Duodenal mucosa (tissue), 2 donors: ENCODE measurements around the gene LENEP.

Experiments used
- H3K27ac ChIP-seq: one replicate; pipeline ENCODE4 v1.7.0; 2013; ENCODE audit warnings: low read depth, low read length
- H3K27me3 ChIP-seq, 2 donors: one replicate each; pipeline ENCODE4 v1.7.0; 2013; ENCODE audit warnings: low read length in 2 of 2, control low read depth in 1 of 2; ENCODE audit not compliant: insufficient read depth in 2 of 2, control insufficient read depth in 1 of 2
- H3K36me3 ChIP-seq, 2 donors: one replicate each; pipeline ENCODE4 v1.7.0; 2013; ENCODE audit warnings: low read length in 2 of 2, control low read depth in 1 of 2; ENCODE audit not compliant: insufficient read depth in 2 of 2, control insufficient read depth in 1 of 2
- H3K4me1 ChIP-seq, 2 donors: one replicate each; pipeline ENCODE4 v1.7.0; 2013; ENCODE audit warnings: low read length in 2 of 2, control low read depth in 1 of 2; ENCODE audit not compliant: insufficient read depth in 2 of 2, control insufficient read depth in 1 of 2
- H3K4me3 ChIP-seq, 2 donors: one replicate each; pipeline ENCODE4 v1.7.0; 2013; ENCODE audit warnings: low read length in 2 of 2, low read depth in 1 of 2
- H3K9ac ChIP-seq, 2 donors: one replicate each; pipeline ENCODE4 v1.7.0; 2013; ENCODE audit warnings: low read length in 2 of 2, low read depth in 1 of 2
- H3K9me3 ChIP-seq, 2 donors: one replicate each; pipeline ENCODE4 v1.7.0; 2013; ENCODE audit warnings: low read length in 2 of 2, control low read depth in 1 of 2; ENCODE audit not compliant: control insufficient read depth in 1 of 2

The LENEP gene

DNA sequence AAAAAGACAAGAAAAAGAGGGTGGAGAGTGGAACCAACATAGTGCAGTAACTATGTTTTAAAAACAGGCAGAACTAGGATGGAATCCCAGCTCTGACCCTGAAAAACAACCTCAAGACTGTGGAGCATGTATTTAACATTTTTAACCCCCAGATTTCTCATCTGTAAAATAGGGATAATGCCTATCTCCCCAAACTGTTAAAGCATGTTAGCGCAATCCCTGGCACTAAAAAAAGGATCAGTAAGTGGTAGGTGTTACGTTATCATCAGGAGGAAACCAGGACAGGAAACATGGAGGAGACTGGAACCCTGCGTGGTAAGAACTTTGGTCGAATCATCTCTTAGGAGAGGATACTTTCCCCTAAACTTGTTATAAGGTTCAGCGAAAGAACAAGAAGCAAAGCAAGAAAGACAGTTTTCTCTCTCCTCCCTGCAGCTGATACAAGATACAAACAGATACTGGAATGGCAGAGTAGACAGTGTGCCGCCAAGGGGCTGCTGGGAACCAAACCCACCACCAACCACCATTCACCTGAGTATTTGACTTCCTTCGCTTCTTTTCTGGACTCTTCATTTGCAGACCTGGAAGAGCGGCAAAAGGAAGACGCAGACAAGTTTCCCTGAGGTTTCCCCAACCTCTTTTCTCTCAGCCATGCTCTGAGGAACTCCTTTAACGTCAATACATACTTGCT is 32.8 kb upstream of the LENEP start:
- no peak overlapping the region for H3K27ac ChIP-seq
- H3K27me3 ChIP-seq = no peaks in the 10 kb centered on the region
- peak overlapping the region; percentile 77 to 86 for H3K4me3 ChIP-seq
- H3K9ac ChIP-seq = peak overlapping the region; percentile 76 to 85
- peaks cover 20 to 35% of the 10 kb centered on the region in 2 donors for H3K4me1 ChIP-seq
- H3K36me3 ChIP-seq = peaks cover 22 to 39% of the 10 kb centered on the region in 2 donors
- no peaks in the 10 kb centered on the region for H3K9me3 ChIP-seq

DNA sequence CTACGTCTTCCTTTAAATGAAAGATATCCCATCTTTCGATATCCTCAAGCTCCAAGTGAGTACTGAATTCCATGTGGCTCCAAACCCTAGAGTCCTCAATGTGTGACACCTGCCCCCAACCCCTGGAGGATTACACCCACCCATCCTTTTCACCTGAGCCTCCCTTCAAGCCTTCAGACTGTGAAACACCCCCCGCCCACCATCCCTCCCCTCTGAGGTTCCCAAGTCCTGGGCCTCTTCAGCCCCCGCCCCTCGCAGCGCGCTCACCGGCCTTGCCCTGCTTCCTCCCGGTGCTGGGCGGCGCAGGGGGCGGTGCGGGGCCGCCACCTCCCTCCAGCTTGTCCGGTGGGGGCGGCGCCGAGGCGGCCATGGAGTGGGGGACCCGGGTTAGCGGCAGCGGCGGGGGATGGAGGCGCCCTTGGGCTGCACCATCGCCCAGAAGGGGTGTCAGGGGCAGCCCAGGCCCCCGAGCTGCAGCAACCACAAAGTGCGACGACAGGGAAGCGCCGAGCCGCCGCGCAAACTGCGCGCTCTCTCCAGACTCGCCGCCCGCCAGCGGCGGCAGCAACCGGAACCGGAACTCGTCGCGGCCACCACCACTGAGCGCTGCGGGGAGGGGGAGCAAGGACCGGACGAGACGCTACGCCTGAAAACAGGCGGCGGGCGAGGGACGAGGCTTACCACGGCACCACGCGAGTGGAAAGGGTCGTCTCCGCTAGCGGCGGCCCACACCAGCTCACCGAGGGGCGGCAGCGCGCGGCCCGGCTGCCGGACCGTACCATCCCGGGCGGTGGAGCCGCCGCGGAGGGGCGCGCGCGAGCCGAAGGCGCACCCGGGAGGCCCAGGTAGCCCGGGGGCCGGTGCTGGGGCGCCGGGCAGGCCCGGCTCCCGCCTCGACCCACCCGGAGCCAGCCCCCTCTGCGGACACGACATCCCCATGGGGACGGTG is 31.9 kb upstream of the LENEP start, which contains the start of gene PYGO2:
Gene PYGO2, minus strand, starts transcription at position 576 of the 949 bp plus-strand sequence. Its CDS starts 206 bp downstream, at position 370.
- Histone ChIP-seq H3K27ac (peak within 1 kb of the TSS; percentile 99), H3K9me3 (no peaks in the 10 kb centered on the region), H3K27me3 (no peaks in the 10 kb centered on the region), H3K9ac (peak within 1 kb of the TSS; percentile 76 to 85), H3K4me3 (peak within 1 kb of the TSS; percentile 77 to 86), H3K36me3 (peaks cover 27 to 48% of the 10 kb centered on the region in 2 donors), H3K4me1 (peaks cover 16 to 32% of the 10 kb centered on the region in 2 donors)

DNA sequence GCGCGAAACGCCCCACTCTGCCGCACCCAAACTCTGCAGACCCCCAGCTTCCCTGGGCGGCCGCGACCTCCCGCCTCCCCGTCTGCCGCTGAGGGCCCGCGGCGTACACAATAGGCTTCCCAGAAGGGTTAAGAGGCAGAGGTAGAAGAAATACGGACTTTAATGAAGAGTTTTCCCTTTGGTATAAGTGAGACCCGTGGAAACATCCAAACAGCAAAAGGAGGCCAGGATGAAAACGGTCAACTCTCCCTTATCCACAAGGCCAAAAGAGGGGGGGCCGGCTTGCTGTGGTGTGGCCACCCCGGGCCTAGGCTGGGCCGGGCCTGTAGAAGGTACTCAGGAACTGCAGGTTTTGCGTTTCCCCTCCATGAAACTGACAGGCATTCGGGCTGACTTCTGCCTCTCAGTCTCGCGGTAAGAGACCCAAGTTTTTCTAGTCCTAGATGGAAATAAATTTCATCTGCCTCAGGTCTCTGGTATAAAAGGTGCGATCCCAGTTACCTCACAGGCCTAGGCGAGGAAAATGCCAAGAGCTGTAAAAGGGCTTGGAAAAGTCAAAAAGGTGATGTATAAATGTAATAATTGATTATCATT is 31.1 kb upstream of the LENEP start:
- Histone ChIP-seq H3K9me3 (no peaks in the 10 kb centered on the region), H3K27ac (peak overlapping the region; percentile 99), H3K36me3 (peaks cover 32 to 56% of the 10 kb centered on the region in 2 donors), H3K9ac (peak overlapping the region; percentile 76 to 85), H3K4me3 (peak overlapping the region; percentile 77 to 86), H3K4me1 (peaks cover 8 to 27% of the 10 kb centered on the region in 2 donors), H3K27me3 (no peaks in the 10 kb centered on the region)

DNA sequence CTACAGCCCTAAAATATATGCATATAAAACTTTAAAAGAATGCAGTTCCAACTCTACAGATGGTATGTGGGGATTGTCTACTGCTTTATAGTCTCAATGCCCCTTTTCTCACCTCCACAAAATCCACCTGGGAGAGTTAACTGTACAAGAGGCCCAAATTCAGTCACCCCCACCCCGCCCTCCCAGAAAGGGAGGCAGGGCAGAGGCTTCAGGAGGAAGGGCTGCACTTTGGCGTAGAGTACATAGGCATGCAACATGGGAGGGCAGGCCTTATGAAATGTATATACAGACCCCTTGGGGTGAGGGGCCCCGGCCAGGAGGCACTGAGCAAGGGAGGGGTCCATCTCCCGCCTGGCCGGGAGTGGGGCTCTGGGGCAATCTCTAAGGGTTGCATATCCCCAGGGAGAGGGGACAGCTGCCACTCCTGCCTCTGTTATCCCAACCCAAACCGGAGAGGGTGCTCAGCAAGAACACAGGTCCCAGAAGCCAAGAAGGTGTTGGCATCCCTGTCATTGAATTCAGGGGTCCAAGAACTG is 30.5 kb upstream of the LENEP start:
- peak overlapping the region; percentile 77 to 86 for H3K4me3 ChIP-seq
- H3K27me3 ChIP-seq = no peaks in the 10 kb centered on the region
- no peaks in the 10 kb centered on the region for H3K9me3 ChIP-seq
- peak overlapping the region; percentile 76 to 85 for H3K9ac ChIP-seq
- H3K27ac ChIP-seq = no peak overlapping the region
- peaks cover 37 to 62% of the 10 kb centered on the region in 2 donors for H3K36me3 ChIP-seq
- peaks cover 7 to 27% of the 10 kb centered on the region in 2 donors for H3K4me1 ChIP-seq

DNA sequence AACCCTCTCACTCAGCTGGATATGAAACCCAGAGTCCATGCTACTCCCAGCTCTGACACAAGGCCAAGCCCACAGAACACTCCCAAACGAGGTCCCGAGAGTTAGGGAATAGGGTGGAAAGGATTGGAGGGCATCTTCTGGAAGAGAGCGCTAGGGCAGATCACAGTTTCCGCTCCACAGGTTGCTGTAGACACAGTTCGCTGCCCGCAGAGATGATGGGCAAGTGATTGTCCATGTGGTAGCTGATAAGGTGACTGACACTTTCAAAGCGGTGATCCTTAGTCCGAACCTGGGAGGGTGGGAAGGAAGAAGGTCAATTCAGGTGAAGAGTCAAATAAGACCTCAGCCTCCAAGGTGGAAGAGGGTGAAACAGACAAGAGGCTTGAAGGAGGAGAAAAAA is 29.7 kb upstream of the LENEP start:
- peaks cover 7 to 27% of the 10 kb centered on the region in 2 donors for H3K4me1 ChIP-seq
- H3K36me3 ChIP-seq = peaks cover 32 to 65% of the 10 kb centered on the region in 2 donors
- peak overlapping the region in 1 of 2 donors; percentile 7 for H3K9ac ChIP-seq
- no peaks in the 10 kb centered on the region for H3K9me3 ChIP-seq
- H3K27ac ChIP-seq = no peak overlapping the region
- no peaks in the 10 kb centered on the region for H3K27me3 ChIP-seq
- no peak overlapping the region for H3K4me3 ChIP-seq

DNA sequence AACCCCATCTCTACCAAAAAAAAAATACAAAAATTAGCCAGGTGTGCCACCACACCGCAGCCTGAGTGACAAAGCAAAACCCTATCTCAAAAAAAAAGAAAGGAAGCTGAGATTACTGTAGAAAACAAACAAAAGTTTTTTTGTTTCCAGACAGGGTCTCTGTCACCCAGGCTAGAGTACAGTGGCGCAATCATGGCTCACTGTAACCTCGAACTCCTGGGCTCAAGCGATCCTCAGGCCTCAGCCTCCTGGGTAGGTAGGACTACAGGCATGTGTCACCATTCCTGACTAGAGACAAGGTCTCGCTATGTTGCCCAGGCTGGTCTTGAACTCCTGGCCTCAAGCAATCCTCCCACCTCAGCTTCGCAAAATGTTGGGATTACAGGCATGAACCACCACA is 29.0 kb upstream of the LENEP start:
- Histone ChIP-seq H3K27me3 (no peaks in the 10 kb centered on the region), H3K9ac (no peak overlapping the region), H3K9me3 (no peaks in the 10 kb centered on the region), H3K27ac (no peak overlapping the region), H3K36me3 (peaks cover 34 to 67% of the 10 kb centered on the region in 2 donors), H3K4me1 (peaks cover 13 to 32% of the 10 kb centered on the region in 2 donors), H3K4me3 (no peak overlapping the region)

DNA sequence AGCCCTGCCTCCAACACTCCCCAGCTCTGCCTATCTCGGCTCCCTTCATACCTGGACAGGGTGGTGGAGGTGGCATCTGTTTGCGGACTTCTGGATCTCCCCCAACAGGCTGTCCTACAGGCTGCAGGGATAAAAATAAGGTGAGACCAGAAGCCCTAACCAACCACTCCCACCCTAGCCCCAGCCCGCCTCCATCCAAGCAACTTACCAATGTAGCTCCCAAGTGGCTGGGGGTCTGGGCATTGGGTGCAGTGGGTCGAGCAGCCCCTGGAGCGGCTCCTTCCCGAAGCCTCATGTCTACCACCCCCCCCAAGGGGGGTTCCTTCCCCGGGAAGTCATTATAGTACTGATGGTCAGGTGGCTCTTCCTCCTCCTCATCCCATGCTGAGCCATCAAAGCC is 27.3 kb upstream of the LENEP start:
- H3K27me3 ChIP-seq = no peaks in the 10 kb centered on the region
- H3K9ac ChIP-seq = no peak overlapping the region
- no peak overlapping the region for H3K27ac ChIP-seq
- H3K4me3 ChIP-seq = no peak overlapping the region
- H3K36me3 ChIP-seq = peaks cover 34 to 75% of the 10 kb centered on the region in 2 donors
- no peaks in the 10 kb centered on the region for H3K9me3 ChIP-seq
- peaks cover 22 to 38% of the 10 kb centered on the region in 2 donors for H3K4me1 ChIP-seq

DNA sequence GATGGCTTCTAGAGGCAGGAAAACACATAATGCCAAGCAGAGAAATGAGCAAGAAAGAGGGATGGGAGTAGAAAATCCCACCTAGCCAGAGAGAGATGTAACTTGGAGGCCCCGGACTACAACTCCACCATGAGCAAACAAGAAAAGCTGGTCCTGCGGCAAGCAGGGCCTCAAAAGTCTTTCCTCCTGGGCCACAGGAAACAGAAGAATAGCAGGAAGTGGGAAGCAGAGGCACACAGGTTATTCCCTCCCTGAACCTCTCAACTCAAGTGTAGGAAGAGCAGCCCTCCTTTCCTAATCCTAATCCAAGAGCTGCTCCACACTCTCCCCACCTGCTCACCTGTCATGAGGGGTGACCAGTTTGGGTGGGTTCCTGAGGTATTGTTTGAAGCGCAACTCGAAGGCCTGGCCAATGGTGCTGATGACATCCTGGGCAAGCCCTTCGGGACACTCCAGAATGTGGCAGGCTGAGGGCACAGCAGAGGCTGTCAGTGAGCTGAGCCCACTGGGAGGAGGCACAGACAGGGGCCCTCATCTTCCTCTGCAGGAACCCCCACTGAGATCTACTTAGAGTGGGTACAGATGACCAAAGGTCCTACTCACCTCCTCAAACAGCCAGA is 25.9 kb upstream of the LENEP start:
- Histone ChIP-seq H3K27me3 (no peaks in the 10 kb centered on the region), H3K4me1 (peaks cover 33 to 45% of the 10 kb centered on the region in 2 donors), H3K4me3 (no peak overlapping the region), H3K36me3 (peaks cover 34 to 75% of the 10 kb centered on the region in 2 donors), H3K9me3 (no peaks in the 10 kb centered on the region), H3K9ac (no peak overlapping the region), H3K27ac (no peak overlapping the region)

DNA sequence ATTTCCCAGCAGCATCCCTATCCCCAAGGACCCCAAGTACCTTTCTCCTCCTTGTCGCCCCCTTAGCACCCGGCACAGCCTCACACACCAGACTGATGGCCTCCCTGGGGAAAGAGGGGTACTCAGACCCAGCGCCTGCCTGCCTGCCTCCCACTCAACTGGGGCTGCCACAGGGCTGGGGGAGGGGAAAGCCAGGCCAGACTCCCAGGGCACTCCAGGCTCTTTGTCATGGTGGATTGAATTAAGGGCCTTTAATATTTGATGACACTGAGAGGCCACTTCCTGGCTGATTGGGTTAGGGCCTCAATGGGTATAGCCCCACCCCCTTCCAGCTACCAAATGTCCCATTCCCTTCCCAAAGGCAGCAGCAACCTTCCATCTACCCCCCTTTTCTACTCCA is 24.7 kb upstream of the LENEP start:
- H3K4me3 ChIP-seq = no peak overlapping the region
- peak overlapping the region in 1 of 2 donors; percentile 50 for H3K9ac ChIP-seq
- H3K27me3 ChIP-seq = no peaks in the 10 kb centered on the region
- H3K36me3 ChIP-seq = peaks cover 31 to 66% of the 10 kb centered on the region in 2 donors
- H3K4me1 ChIP-seq = peaks cover 40 to 43% of the 10 kb centered on the region in 2 donors
- no peaks in the 10 kb centered on the region for H3K9me3 ChIP-seq
- no peak overlapping the region for H3K27ac ChIP-seq
